Panc1 (cell line): ENCODE results near the gene ZNF609. TPM values are rescaled to one million over a fixed set of nuclear protein-coding genes. Genes with fewer than 3 reads are reported as not detected.

ENCODE experiments used
- ATAC-seq: fragments of 200-7000 bp; cut with Tn5 transposase; 2 replicates; pipeline ENCODE4 v1.9.1; 2020; ENCODE audit warnings: mild to moderate bottlenecking, moderate library complexity
- BruUV-seq: library from RNA; stranded (reverse); fragments of 400-500 nt; replicated peaks from 2 replicates; lab custom pipeline; 2021; lab: Mats Ljungman, UMichigan
- CTCF ChIA-PET: fragments of 300-600 bp; sonication (Branson Sonifier 250); formaldehyde crosslinking; loops from one replicate; lab custom pipeline; 2022; ENCODE audit warnings: antibody characterized with exemption; lab: Charles Lee
- POLR2A ChIA-PET: fragments of 300-600 bp; sonication (Branson Sonifier 250); formaldehyde crosslinking; loops from one replicate; lab custom pipeline; 2022; ENCODE audit warnings: antibody characterized with exemption; lab: Charles Lee
- DNase-seq: peaks from one replicate; pipeline ENCODE4 v3.0.0-alpha.2; 2010; ENCODE audit warnings: low read depth, low spot score
- H3K27ac ChIP-seq: 2 replicates; pipeline ENCODE4 v1.5.1; 2011; ENCODE audit warnings: mild to moderate bottlenecking, low read length, inconsistent platforms
- H3K27me3 ChIP-seq: fragments of 200-500 bp; sonication (Bioruptor generic); 2 replicates; pipeline ENCODE4 v1.6.0; 2014; ENCODE audit warnings: low read length, inconsistent platforms; ENCODE audit not compliant: control insufficient read depth, insufficient read depth
- H3K36me3 ChIP-seq: fragments of 200-500 bp; sonication (Bioruptor generic); 2 replicates; pipeline ENCODE4 v1.5.1; 2014; ENCODE audit warnings: inconsistent platforms, mild to moderate bottlenecking, low read length, moderate library complexity; ENCODE audit not compliant: control insufficient read depth, insufficient read depth
- H3K4me1 ChIP-seq: 2 replicates; pipeline ENCODE4 v1.5.1; 2011; ENCODE audit warnings: inconsistent platforms, mild to moderate bottlenecking, low read length, moderate library complexity; ENCODE audit not compliant: control insufficient read depth, insufficient read depth
- H3K4me3 ChIP-seq, 2 experiments: 2 replicates each; pipeline ENCODE4 v1.5.1; 2011 to 2012; ENCODE audit warnings: low read depth in 2 of 2, low read length in 2 of 2, mild to moderate bottlenecking in 2 of 2, inconsistent platforms in 1 of 2, moderate library complexity in 1 of 2
- H3K9me3 ChIP-seq: fragments of 200-500 bp; sonication (Bioruptor generic); 2 replicates; pipeline ENCODE4 v1.5.1; 2014; ENCODE audit warnings: low read depth, mild to moderate bottlenecking, inconsistent platforms, low read length, moderate library complexity; ENCODE audit not compliant: control insufficient read depth, insufficient read depth
- CTCF ChIP-seq: fragments of 450-650 bp; IDR thresholded peaks from 2 replicates; pipeline ENCODE4 v1.5.1; 2017; ENCODE audit warnings: mild to moderate bottlenecking
- POLR2AphosphoS5 ChIP-seq: IDR thresholded peaks from 2 replicates; pipeline ENCODE4 v1.6.1; 2012; ENCODE audit warnings: mild to moderate bottlenecking, low read depth, low read length, moderate library complexity
- REST ChIP-seq, 2 experiments: IDR thresholded peaks; 2 replicates each; pipeline ENCODE4 v1.6.1; 2011 to 2012; ENCODE audit warnings: low read depth in 2 of 2, control low read depth in 1 of 2, low read length in 1 of 2, mild to moderate bottlenecking in 1 of 2, moderate library complexity in 1 of 2; ENCODE audit not compliant: insufficient read depth in 1 of 2
- SIN3A ChIP-seq: IDR thresholded peaks from 2 replicates; pipeline ENCODE4 v1.6.1; 2012; ENCODE audit warnings: low read depth, mild to moderate bottlenecking, low read length, moderate library complexity, borderline replicate concordance; ENCODE audit not compliant: insufficient read depth
- TCF7L2 ChIP-seq: IDR thresholded peaks from 2 replicates; pipeline ENCODE4 v1.6.1; 2011; ENCODE audit warnings: mild to moderate bottlenecking, low read depth, low read length, inconsistent platforms
- in situ Hi-C: cut with HindIII; loops from 2 replicates; pipeline ENCODE4 v1.10.0; 2016; ENCODE audit warnings: low sequenced_read_pairs, low pct_unique_long_range_greater_than_20kb
- intact Hi-C: fragments of 100-400 bp; cut with micrococcal nuclease; formaldehyde crosslinking; loops from one replicate; pipeline ENCODE4 v1.10.0; 2022; ENCODE audit not compliant: unreplicated experiment
- total RNA-seq: library from RNA; stranded (reverse); gene quantifications from one replicate; pipeline ENCODE4 v1.2.1, GENCODE V29; 2021; ENCODE audit not compliant: unreplicated experiment

ZNF609 gene
- total RNA-seq, 1 experiment from 2014 or later = 47.2 TPM

GRCh38 chr15:64624242-64624641, 163.9 kb downstream of the ZNF609 start:
- H3K27ac ChIP-seq = no peak overlapping the region
- no peaks in the 10 kb centered on the region for H3K4me1 ChIP-seq
- in situ Hi-C loops = no loop called here
- no peak for TF ChIP-seq TCF7L2
- no peak for TF ChIP-seq REST (IDR thresholded peaks at IDR 0.05; ENCODE audit: insufficient read depth in 1 of 2, low read depth in 2 of 2, low read length in 1 of 2)
- no peak for TF ChIP-seq POLR2AphosphoS5
- TF ChIP-seq CTCF = no peak
- TF ChIP-seq SIN3A = no peak
- intact Hi-C loops = no loop called here
- ChIA-PET POLR2A (no interaction called here), CTCF (no interaction called here)
- no peak for ATAC-seq
- no peak for DNase-seq
- H3K27me3 ChIP-seq = no peaks in the 10 kb centered on the region
- no peak overlapping the region for H3K4me3 ChIP-seq
- BruUV-seq = TSS peak; percentile 55
- no peaks in the 10 kb centered on the region for H3K9me3 ChIP-seq
- H3K36me3 ChIP-seq = 0 out of 2 replicates have a peak, but pooled peaks cover 2% of the 10 kb centered on the region

DNA sequence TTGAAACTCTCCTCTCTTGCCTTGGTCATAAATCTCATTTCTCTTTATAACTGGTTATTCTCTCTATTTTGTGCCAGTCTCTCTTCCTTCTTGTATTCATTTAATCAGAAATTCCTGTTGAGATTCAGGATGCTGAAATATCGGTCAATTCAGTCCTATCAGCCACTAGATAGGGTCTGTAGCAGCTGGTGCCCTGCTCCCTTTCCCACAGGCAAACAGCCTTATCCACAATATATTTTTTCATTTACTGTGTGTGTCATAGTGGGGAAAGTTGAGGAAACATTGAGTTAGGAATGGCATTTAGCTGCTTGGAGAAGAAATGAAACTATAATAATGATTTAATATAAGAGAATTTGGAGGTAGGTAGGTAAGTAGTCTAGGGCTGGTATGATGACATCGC, 168.7 kb downstream of the ZNF609 start:
- Histone ChIP-seq H3K4me1 (no peaks in the 10 kb centered on the region; the same call in 1 of the 2 replicates), H3K27ac (no peak overlapping the region), H3K4me3 (no peak overlapping the region), H3K9me3 (no peaks in the 10 kb centered on the region), H3K27me3 (no peaks in the 10 kb centered on the region), H3K36me3 (no peaks in the 10 kb centered on the region)
- POLR2A ChIA-PET = no interaction called here
- DNase-seq = no peak
- in situ Hi-C loops (no loop called here), intact Hi-C loops (no loop called here)
- no TSS peak for BruUV-seq
- no peak for ATAC-seq
- no peak for TF ChIP-seq TCF7L2
- no peak for TF ChIP-seq REST (IDR thresholded peaks at IDR 0.05; ENCODE audit: insufficient read depth in 1 of 2, low read depth in 2 of 2, low read length in 1 of 2)
- no peak for TF ChIP-seq POLR2AphosphoS5
- TF ChIP-seq CTCF = no peak
- no peak for TF ChIP-seq SIN3A
- CTCF ChIA-PET = no interaction called here
